IMR-90 (cell line): ENCODE measurements around the gene CCDC171. TPM values are rescaled to one million over a fixed set of nuclear protein-coding genes. Genes with fewer than 3 reads are reported as not detected.

Experiments
- ATAC-seq: fragments of 200-7000 bp; cut with Tn5 transposase; 2 replicates; pipeline ENCODE4 v1.9.1; 2020; ENCODE audit warnings: low read depth, mild to moderate bottlenecking, moderate library complexity
- BruUV-seq: library from RNA; stranded (reverse); fragments of 400-500 nt; replicated peaks from 2 replicates; lab custom pipeline; 2021; lab: Mats Ljungman, UMichigan
- CTCF ChIA-PET: fragments of 300-600 bp; formaldehyde crosslinking; extraction: SDS; loops from one replicate; lab custom pipeline; 2021; ENCODE audit warnings: antibody characterized with exemption; lab: Yijun Ruan, JAX
- POLR2A ChIA-PET: fragments of 300-600 bp; sonication (Branson Sonifier 250); formaldehyde crosslinking; loops from one replicate; lab custom pipeline; 2022; ENCODE audit warnings: antibody characterized with exemption; ENCODE audit not compliant: unreplicated experiment; lab: Charles Lee
- DNase-seq: peaks from one replicate; pipeline ENCODE4 v3.0.0; 2013
- H2AFZ ChIP-seq: replicated peaks from 2 replicates; pipeline ENCODE3; 2013; ENCODE audit warnings: low read length, mild to moderate bottlenecking; ENCODE audit not compliant: poor library complexity
- H2AK5ac ChIP-seq: 2 replicates; pipeline ENCODE4 v1.6.1; 2013; ENCODE audit warnings: low read depth, low read length, inconsistent platforms
- H2AK9ac ChIP-seq: replicated peaks from 2 replicates; pipeline ENCODE3; 2013; ENCODE audit warnings: mild to moderate bottlenecking, low read depth, low read length, moderate library complexity; ENCODE audit not compliant: poor library complexity
- H2BK120ac ChIP-seq: 2 replicates; pipeline ENCODE4 v1.6.1; 2013; ENCODE audit warnings: low read depth, low read length, inconsistent platforms
- H2BK15ac ChIP-seq: 3 replicates; pipeline ENCODE4 v1.6.1; 2013; ENCODE audit warnings: low read depth, low read length, inconsistent platforms
- H2BK20ac ChIP-seq: 2 replicates; pipeline ENCODE4 v1.6.1; 2013; ENCODE audit warnings: low read depth, mild to moderate bottlenecking, inconsistent platforms, low read length, moderate library complexity
- H2BK5ac ChIP-seq: 2 replicates; pipeline ENCODE4 v1.6.1; 2013; ENCODE audit warnings: mild to moderate bottlenecking, low read depth, low read length, inconsistent platforms; ENCODE audit not compliant: poor library complexity, severe bottlenecking
- H3K14ac ChIP-seq: replicated peaks from 2 replicates; pipeline ENCODE4 v1.6.1; 2013; ENCODE audit warnings: low read depth, low read length, inconsistent platforms
- H3K18ac ChIP-seq: 2 replicates; pipeline ENCODE4 v1.6.1; 2013; ENCODE audit warnings: low read depth, low read length, control low read depth
- H3K23ac ChIP-seq: 2 replicates; pipeline ENCODE4 v1.6.1; 2013; ENCODE audit warnings: low read depth, low read length, inconsistent platforms
- H3K27ac ChIP-seq: 2 replicates; pipeline ENCODE4 v1.5.1; 2013; ENCODE audit warnings: mild to moderate bottlenecking, control low read depth, low read length; ENCODE audit not compliant: insufficient read depth
- H3K27me3 ChIP-seq: 2 replicates; pipeline ENCODE4 v1.6.1; 2013; ENCODE audit warnings: low read length; ENCODE audit not compliant: control insufficient read depth, insufficient read depth
- H3K36me3 ChIP-seq: 2 replicates; pipeline ENCODE4 v1.6.1; 2013; ENCODE audit warnings: low read length, mixed read lengths; ENCODE audit not compliant: control insufficient read depth, insufficient read depth
- H3K4ac ChIP-seq: 2 replicates; pipeline ENCODE4 v1.6.1; 2013; ENCODE audit warnings: low read depth, low read length, inconsistent platforms
- H3K4me1 ChIP-seq: 2 replicates; pipeline ENCODE4 v1.6.1; 2013; ENCODE audit warnings: low read length, mixed read lengths; ENCODE audit not compliant: control insufficient read depth, insufficient read depth
- H3K4me2 ChIP-seq: 2 replicates; pipeline ENCODE4 v1.6.1; 2013; ENCODE audit warnings: low read depth, mild to moderate bottlenecking, control low read depth, low read length, moderate library complexity
- H3K4me3 ChIP-seq: 2 replicates; pipeline ENCODE4 v1.5.1; 2013; ENCODE audit warnings: low read depth, mild to moderate bottlenecking, control low read depth, low read length, moderate library complexity; ENCODE audit not compliant: insufficient read depth
- H3K56ac ChIP-seq: 2 replicates; pipeline ENCODE4 v1.6.1; 2013; ENCODE audit warnings: low read length, inconsistent platforms; ENCODE audit not compliant: insufficient read depth; ENCODE audit errors: extremely low read depth
- H3K79me1 ChIP-seq, 2 experiments: 2 replicates each; pipeline ENCODE4 v1.6.1; 2013; ENCODE audit warnings: low read length in 2 of 2, inconsistent platforms in 1 of 2, low read depth in 1 of 2
- H3K9ac ChIP-seq: 2 replicates; pipeline ENCODE4 v1.6.1; 2013; ENCODE audit warnings: low read depth, low read length, control low read depth
- H3K9me1 ChIP-seq: 2 replicates; pipeline ENCODE4 v1.6.1; 2013; ENCODE audit warnings: low read length, inconsistent platforms; ENCODE audit not compliant: insufficient read depth
- H3K9me3 ChIP-seq: 2 replicates; pipeline ENCODE4 v1.6.1; 2013; ENCODE audit warnings: low read length; ENCODE audit not compliant: control insufficient read depth, insufficient read depth
- H4K20me1 ChIP-seq: 2 replicates; pipeline ENCODE4 v1.6.1; 2013; ENCODE audit warnings: low read length, inconsistent platforms; ENCODE audit not compliant: insufficient read depth
- H4K5ac ChIP-seq: 2 replicates; pipeline ENCODE4 v1.6.1; 2013; ENCODE audit warnings: mild to moderate bottlenecking, low read depth, low read length, control low read depth
- H4K8ac ChIP-seq, 2 experiments: 2 replicates each; pipeline ENCODE4 v1.6.1; 2013; ENCODE audit warnings: low read depth in 2 of 2, low read length in 2 of 2, control low read depth in 1 of 2, inconsistent platforms in 1 of 2
- H4K91ac ChIP-seq: 2 replicates; pipeline ENCODE4 v1.6.1; 2013; ENCODE audit warnings: low read depth, low read length, inconsistent platforms; ENCODE audit not compliant: insufficient read depth
- CEBPB ChIP-seq: IDR thresholded peaks from 2 replicates; pipeline ENCODE4 v1.6.1; 2012; ENCODE audit warnings: low read depth, low read length, improper control_type of control experiment
- CHD1 ChIP-seq: IDR thresholded peaks from 2 replicates; pipeline ENCODE4 v1.6.1; 2012; ENCODE audit warnings: low read depth, low read length, improper control_type of control experiment
- MAFK ChIP-seq: IDR thresholded peaks from 2 replicates; pipeline ENCODE4 v1.6.1; 2012; ENCODE audit warnings: low read depth, low read length, improper control_type of control experiment
- MXI1 ChIP-seq: IDR thresholded peaks from 2 replicates; pipeline ENCODE4 v1.6.1; 2012; ENCODE audit warnings: low read depth, mild to moderate bottlenecking, low read length, moderate library complexity, borderline replicate concordance
- NFE2L2 ChIP-seq: fragments of 150-350 bp; IDR thresholded peaks from 2 replicates; pipeline ENCODE4 v1.6.1; 2016; ENCODE audit warnings: low read depth, mild to moderate bottlenecking, low read length
- POLR2A ChIP-seq: IDR thresholded peaks from 2 replicates; pipeline ENCODE4 v1.6.1; 2012; ENCODE audit warnings: mild to moderate bottlenecking, low read depth, low read length
- RCOR1 ChIP-seq: IDR thresholded peaks from 2 replicates; pipeline ENCODE4 v1.6.1; 2012; ENCODE audit warnings: mild to moderate bottlenecking, low read length, improper control_type of control experiment; ENCODE audit not compliant: insufficient replicate concordance
- SMC3 ChIP-seq: fragments of 150-350 bp; IDR thresholded peaks from 2 replicates; pipeline ENCODE4 v1.6.1; 2016; ENCODE audit warnings: low read depth, mild to moderate bottlenecking, antibody characterized with exemption, low read length, moderate library complexity
- dilution Hi-C: fragments of 300-500 bp; cut with HindIII; formaldehyde crosslinking; loops from one replicate; pipeline ENCODE4 v1.14.3; 2018; ENCODE audit warnings: low sequenced_read_pairs; ENCODE audit not compliant: unreplicated experiment
- in situ Hi-C: fragments of 300-500 bp; cut with MboI; formaldehyde crosslinking; loops from 3 replicates; pipeline ENCODE4 v1.14.3; 2019; ENCODE audit warnings: low sequenced_read_pairs, inconsistent platforms, mixed read lengths
- intact Hi-C: fragments of 100-400 bp; cut with micrococcal nuclease; formaldehyde crosslinking; loops from 2 replicates; pipeline ENCODE4 v1.10.0; 2022
- polyA plus RNA-seq, 3 experiments: library from polyadenylated mRNA; depleted of rRNA; stranded (reverse); fragments of >200 nt; gene quantifications; 2 replicates each; pipeline ENCODE4 v1.2.3, GENCODE V29; 2012; ENCODE audit warnings: low replicate concordance in 1 of 3
- total RNA-seq: library from RNA; depleted of rRNA; stranded (reverse); fragments of >200 nt; gene quantifications from 2 replicates; pipeline ENCODE4 v1.2.3, GENCODE V29; 2012
- TF ChIP-seq, protein P1 (sequence below): fragments of 150-350 bp; IDR thresholded peaks from 2 replicates; pipeline ENCODE4 v1.6.1; 2016; ENCODE audit warnings: low read depth, mild to moderate bottlenecking, low read length, moderate library complexity, borderline replicate concordance

Gene CCDC171
- total and polyA plus RNA-seq, 2 of the 4 experiments (the other 2 are of a cell fraction), result 0.63 to 2.2 TPM

GRCh38 chr9:15975101-15975778, 422.4 kb downstream of the CCDC171 start:
- Histone ChIP-seq H3K23ac (no peak overlapping the region), H4K8ac (no peak overlapping the region), H3K9me3 (no peaks in the 10 kb centered on the region), H2BK15ac (no peak overlapping the region), H3K27me3 (no peaks in the 10 kb centered on the region), H2AK5ac (no peak overlapping the region), H2AK9ac (no peak overlapping the region), H3K18ac (no peak overlapping the region), H2BK20ac (no peak overlapping the region), H2BK120ac (no peak overlapping the region), H3K36me3 (no peaks in the 10 kb centered on the region), H3K9me1 (no peaks in the 10 kb centered on the region), H2AFZ (no peak overlapping the region), H3K9ac (no peak overlapping the region), H3K56ac (no peak overlapping the region), H3K79me1 (no peaks in the 10 kb centered on the region), H4K20me1 (no peaks in the 10 kb centered on the region), H4K5ac (no peak overlapping the region), H3K4me2 (no peak overlapping the region), H4K91ac (no peak overlapping the region), H2BK5ac (no peak overlapping the region), H3K4me1 (no peaks in the 10 kb centered on the region), H3K4ac (no peak overlapping the region), H3K4me3 (no peak overlapping the region), H3K14ac (no peak overlapping the region), H3K27ac (no peak overlapping the region)
- DNase-seq (no peak), ATAC-seq (no peak)
- ChIA-PET CTCF (interaction anchor here (0.6 kb wide), 1 partner anchor 124 kb away, joined by 4 read pairs; no protein-coding TSS in a partner anchor), POLR2A (no interaction called here)
- dilution Hi-C loops (no loop called here), in situ Hi-C loops (no loop called here), intact Hi-C loops (no loop called here)
- TF ChIP-seq RCOR1, result no peak
- no peak for TF ChIP-seq CEBPB
- no peak for TF ChIP-seq MAFK
- TF ChIP-seq SMC3, result no peak
- no peak for TF ChIP-seq NFE2L2
- no peak for TF ChIP-seq CHD1
- TF ChIP-seq MXI1, result no peak
- TF ChIP-seq, protein P1, sequence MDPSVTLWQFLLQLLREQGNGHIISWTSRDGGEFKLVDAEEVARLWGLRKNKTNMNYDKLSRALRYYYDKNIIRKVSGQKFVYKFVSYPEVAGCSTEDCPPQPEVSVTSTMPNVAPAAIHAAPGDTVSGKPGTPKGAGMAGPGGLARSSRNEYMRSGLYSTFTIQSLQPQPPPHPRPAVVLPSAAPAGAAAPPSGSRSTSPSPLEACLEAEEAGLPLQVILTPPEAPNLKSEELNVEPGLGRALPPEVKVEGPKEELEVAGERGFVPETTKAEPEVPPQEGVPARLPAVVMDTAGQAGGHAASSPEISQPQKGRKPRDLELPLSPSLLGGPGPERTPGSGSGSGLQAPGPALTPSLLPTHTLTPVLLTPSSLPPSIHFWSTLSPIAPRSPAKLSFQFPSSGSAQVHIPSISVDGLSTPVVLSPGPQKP, result no peak
- no peak for TF ChIP-seq POLR2A
- BruUV-seq, result no TSS peak
